K562 (cell line): ENCODE data around the gene FHIT. TPM values are rescaled to one million over a fixed set of nuclear protein-coding genes. Genes with fewer than 3 reads are reported as not detected.

Experiments used
- ATAC-seq: fragments of 200-7000 bp; cut with Tn5 transposase; 3 replicates; pipeline ENCODE4 v1.9.1; 2020; ENCODE audit warnings: moderate library complexity
- BruUV-seq: library from RNA; stranded (reverse); fragments of 400-500 nt; replicated peaks from 2 replicates; lab custom pipeline; 2021; lab: Mats Ljungman, UMichigan
- CTCF ChIA-PET: fragments of 300-600 bp; formaldehyde crosslinking; extraction: SDS; loops from one replicate; lab custom pipeline; 2021; ENCODE audit warnings: low intra/inter-chr PET ratio; lab: Yijun Ruan, JAX
- POLR2A ChIA-PET: fragments of 300-600, 350-650 bp; sonication (Branson Sonifier 250); formaldehyde crosslinking; extraction: SDS; loops from one replicate; lab custom pipeline; 2021; ENCODE audit warnings: antibody characterized with exemption, inconsistent platforms; lab: Yijun Ruan, JAX
- DNase-seq, 4 experiments: peaks; one replicate each; pipeline versions ENCODE4 v3.0.0 to v3.0.0-alpha.2; 2011 to 2018; ENCODE audit warnings: low spot score in 3 of 4, mixed read lengths in 3 of 4; ENCODE audit errors: extremely low read depth in 1 of 4
- FAIRE-seq: peaks from 2 replicates; lab custom pipeline; 2011; peaks lifted over from hg19 to GRCh38; lab: Jason Lieb, UNC
- H2AFZ ChIP-seq: 2 replicates; pipeline ENCODE4 v1.6.0; 2011; ENCODE audit warnings: low read depth, low read length, control low read depth, inconsistent platforms
- H3K27ac ChIP-seq: fragments of 200-600 bp; 3 replicates; pipeline ENCODE4 v1.8.0; 2011; ENCODE audit warnings: low read depth, mild to moderate bottlenecking, control low read depth, inconsistent platforms, low read length, moderate library complexity, mixed read lengths; ENCODE audit errors: extremely low read depth
- H3K27me3 ChIP-seq, 2 experiments: fragments of 300-600 bp in 1 of 2; 2 replicates in 1 of 2; 3 replicates in 1 of 2; pipeline versions ENCODE4 v1.6.0 to v1.8.0; 2011; ENCODE audit warnings: inconsistent platforms in 2 of 2, low read length in 2 of 2, mild to moderate bottlenecking in 1 of 2, mixed read lengths in 1 of 2, moderate library complexity in 1 of 2; ENCODE audit not compliant: control insufficient read depth in 2 of 2, insufficient read depth in 2 of 2
- H3K36me3 ChIP-seq: fragments of 300-600 bp; 3 replicates; pipeline ENCODE4 v1.8.0; 2011; ENCODE audit warnings: mild to moderate bottlenecking, low read length, inconsistent platforms; ENCODE audit not compliant: control insufficient read depth, insufficient read depth
- H3K4me1 ChIP-seq, 2 experiments: fragments of 200-600 bp in 1 of 2; replicated peaks in 1 of 2; 2 replicates in 1 of 2; 3 replicates in 1 of 2; pipeline versions ENCODE4 v1.5.1 to v1.8.0; 2011; ENCODE audit warnings: inconsistent platforms in 2 of 2, low read length in 2 of 2, mild to moderate bottlenecking in 1 of 2, mixed read lengths in 1 of 2, moderate library complexity in 1 of 2; ENCODE audit not compliant: control insufficient read depth in 2 of 2, insufficient read depth in 2 of 2
- H3K4me2 ChIP-seq: 2 replicates; pipeline ENCODE4 v1.6.1; 2011; ENCODE audit warnings: low read length, control low read depth, inconsistent platforms, mixed read lengths; ENCODE audit not compliant: insufficient read depth
- H3K4me3 ChIP-seq: fragments of 200-600 bp; sonication (generic), shearing (Covaris generic); 2 replicates; pipeline ENCODE4 v1.5.1; 2016; ENCODE audit warnings: control low read depth, inconsistent platforms
- H3K79me2 ChIP-seq: fragments of 200-600 bp; 3 replicates; pipeline ENCODE4 v1.8.0; 2011; ENCODE audit warnings: low read length, inconsistent platforms; ENCODE audit not compliant: control insufficient read depth, insufficient read depth
- H3K9ac ChIP-seq, 2 experiments: 2 replicates each; pipeline versions ENCODE4 v1.6.0 to v1.6.1; 2011; ENCODE audit warnings: low read depth in 2 of 2, low read length in 2 of 2, control low read depth in 1 of 2, inconsistent platforms in 1 of 2, mild to moderate bottlenecking in 1 of 2, mixed read lengths in 1 of 2; ENCODE audit not compliant: insufficient read depth in 1 of 2
- H3K9me1 ChIP-seq: one replicate; pipeline ENCODE4 v1.6.0; 2011; ENCODE audit warnings: inconsistent platforms, mild to moderate bottlenecking, low read length, moderate library complexity; ENCODE audit not compliant: control insufficient read depth, insufficient read depth
- H3K9me3 ChIP-seq: replicated peaks from 2 replicates; pipeline ENCODE4 v1.5.1; 2011; ENCODE audit warnings: low read depth, low read length, inconsistent platforms; ENCODE audit not compliant: control insufficient read depth, insufficient read depth
- H4K20me1 ChIP-seq: replicated peaks from 2 replicates; pipeline ENCODE4 v1.6.1; 2011; ENCODE audit warnings: low read length, inconsistent platforms, mixed read lengths; ENCODE audit not compliant: control insufficient read depth, insufficient read depth
- BHLHE40 ChIP-seq: IDR thresholded peaks from 2 replicates; pipeline ENCODE4 v1.6.1; 2011; ENCODE audit warnings: low read length, improper control_type of control experiment
- FOXM1 ChIP-seq, 2 experiments: fragments of 450-650 bp in 1 of 2; sonication (generic) in 1 of 2; formaldehyde crosslinking in 1 of 2; IDR thresholded peaks; 2 replicates each; pipeline versions ENCODE4 v1.6.1 to v1.9.0; 2017 to 2022; ENCODE audit warnings: low read depth in 2 of 2, mild to moderate bottlenecking in 2 of 2, missing genetic modification reagents in 1 of 2, moderate library complexity in 1 of 2
- GATAD2B ChIP-seq: fragments of 450-650 bp; IDR thresholded peaks from 2 replicates; pipeline ENCODE4 v1.6.1; 2017; ENCODE audit warnings: mild to moderate bottlenecking, borderline replicate concordance
- LCOR ChIP-seq: sonication (generic); formaldehyde crosslinking; IDR thresholded peaks from 2 replicates; pipeline ENCODE4 v1.8.0; 2022; ENCODE audit warnings: mild to moderate bottlenecking, missing genetic modification reagents
- MBD2 ChIP-seq: sonication (generic); IDR thresholded peaks from 2 replicates; pipeline ENCODE4 v1.6.1; 2016; ENCODE audit warnings: low read depth, borderline replicate concordance
- MXI1 ChIP-seq: IDR thresholded peaks from 2 replicates; pipeline ENCODE4 v1.6.1; 2011; ENCODE audit warnings: low read depth, mild to moderate bottlenecking, improper control_type of control experiment, low read length
- NFATC3 ChIP-seq: fragments of 450-650 bp; IDR thresholded peaks from 2 replicates; pipeline ENCODE4 v1.6.1; 2017; ENCODE audit warnings: mild to moderate bottlenecking
- PHB2 ChIP-seq: fragments of 450-650 bp; IDR thresholded peaks from 2 replicates; pipeline ENCODE4 v1.6.1; 2017; ENCODE audit warnings: low read depth
- PHTF2 ChIP-seq: fragments of 250-450 bp; sonication (Bioruptor Pico); IDR thresholded peaks from 2 replicates; pipeline ENCODE4 v1.5.0; 2021; ENCODE audit warnings: mild to moderate bottlenecking
- SPI1 ChIP-seq: IDR thresholded peaks from 2 replicates; pipeline ENCODE4 v1.6.1; 2011; ENCODE audit warnings: low read depth, low read length, control low read depth, borderline replicate concordance
- TARDBP ChIP-seq: fragments of 450-650 bp; IDR thresholded peaks from 2 replicates; pipeline ENCODE4 v1.6.1; 2016
- ZNF668 ChIP-seq: fragments of 250-450 bp; sonication (Bioruptor Pico); IDR thresholded peaks from 2 replicates; pipeline ENCODE4 v1.8.0; 2022; ENCODE audit warnings: mild to moderate bottlenecking, inconsistent platforms
- WGBS: fragments of 100-300 bp; shearing (Covaris generic); methylation state at CpG from one replicate; pipeline ENCODE4 v1.1.6; 2016; ENCODE audit warnings: low coverage, mixed read lengths; ENCODE audit not compliant: insufficient coverage; ENCODE audit errors: missing lambda C conversion rate; 5-methylcytosine and 5-hydroxymethylcytosine counted together
- in situ Hi-C: fragments of 300-500 bp; cut with MboI; formaldehyde crosslinking; loops from 4 replicates; pipeline ENCODE4 v1.15.0; 2018; ENCODE audit warnings: inconsistent platforms, mixed read lengths
- intact Hi-C: fragments of 100-400 bp; cut with micrococcal nuclease; formaldehyde crosslinking; loops from 2 replicates; pipeline ENCODE4 v1.14.2; 2022
- polyA plus RNA-seq, 8 experiments: library from polyadenylated mRNA; depleted of rRNA in 4 of 8; stranded (reverse) in 5 of 8; unstranded in 3 of 8; fragments of >200 nt; fragmentation: Nextera tagmentation in 2 of 8; fragmentation: Illumina TruSeq in 1 of 8; extraction: Ambion mirVana in 2 of 8; extraction: Trizol in 1 of 8; gene quantifications; 2 replicates each; pipeline versions ENCODE4 v1.2.1 to v1.2.3, GENCODE V29; 2011 to 2014; ENCODE audit warnings: inconsistent platforms in 1 of 8, missing spikeins in 1 of 8
- total RNA-seq, 7 experiments: library from RNA; depleted of rRNA in 6 of 7; stranded (reverse); fragments of >200 nt in 6 of 7; fragmentation: Illumina TruSeq in 2 of 7; extraction: Trizol in 2 of 7; gene quantifications; 2 replicates each; pipeline versions ENCODE4 v1.2.1 to v1.2.3, GENCODE V29; 2011 to 2021; ENCODE audit warnings: low replicate concordance in 1 of 7
- TF ChIP-seq, protein P1 (sequence below): sonication (generic); formaldehyde crosslinking; IDR thresholded peaks from 2 replicates; pipeline ENCODE4 v1.8.0; 2022; ENCODE audit warnings: mild to moderate bottlenecking, low read depth, missing genetic modification reagents
- TF ChIP-seq, protein P2 (sequence below): fragments of 200-800 bp; sonication (Bioruptor generic); IDR thresholded peaks from 2 replicates; pipeline ENCODE4 v1.6.1; 2017; ENCODE audit warnings: missing genetic modification characterization, missing compliant biosample characterization
- TF ChIP-seq, protein P3 (sequence below), 2 experiments: fragments of 450-650 bp in 1 of 2; sonication (generic) in 1 of 2; formaldehyde crosslinking in 1 of 2; IDR thresholded peaks in 1 of 2; conservative IDR thresholded peaks in 1 of 2; 2 replicates each; pipeline versions ENCODE4 v1.6.1 to v1.8.1; 2016 to 2023; ENCODE audit warnings: mild to moderate bottlenecking in 2 of 2, moderate library complexity in 2 of 2, inconsistent platforms in 1 of 2, missing genetic modification reagents in 1 of 2
- TF ChIP-seq, protein P4 (sequence below): IDR thresholded peaks from 2 replicates; pipeline ENCODE4 v1.6.1; 2011; ENCODE audit not compliant: insufficient read length; ENCODE audit errors: extremely low read depth
- TF ChIP-seq, protein P5 (sequence below): fragments of 250-450 bp; sonication (Bioruptor Pico); IDR thresholded peaks from 2 replicates; pipeline ENCODE4 v1.8.0; 2021; ENCODE audit warnings: borderline replicate concordance, mild to moderate bottlenecking, moderate library complexity; ENCODE audit not compliant: poor library complexity, severe bottlenecking

The FHIT gene
- total and polyA plus RNA-seq, 9 of the 15 experiments (the other 6 are each of a cell fraction or from before 2014, with no cell fraction given) = 1.7 to 9.1 (median 4.3) TPM

DNA sequence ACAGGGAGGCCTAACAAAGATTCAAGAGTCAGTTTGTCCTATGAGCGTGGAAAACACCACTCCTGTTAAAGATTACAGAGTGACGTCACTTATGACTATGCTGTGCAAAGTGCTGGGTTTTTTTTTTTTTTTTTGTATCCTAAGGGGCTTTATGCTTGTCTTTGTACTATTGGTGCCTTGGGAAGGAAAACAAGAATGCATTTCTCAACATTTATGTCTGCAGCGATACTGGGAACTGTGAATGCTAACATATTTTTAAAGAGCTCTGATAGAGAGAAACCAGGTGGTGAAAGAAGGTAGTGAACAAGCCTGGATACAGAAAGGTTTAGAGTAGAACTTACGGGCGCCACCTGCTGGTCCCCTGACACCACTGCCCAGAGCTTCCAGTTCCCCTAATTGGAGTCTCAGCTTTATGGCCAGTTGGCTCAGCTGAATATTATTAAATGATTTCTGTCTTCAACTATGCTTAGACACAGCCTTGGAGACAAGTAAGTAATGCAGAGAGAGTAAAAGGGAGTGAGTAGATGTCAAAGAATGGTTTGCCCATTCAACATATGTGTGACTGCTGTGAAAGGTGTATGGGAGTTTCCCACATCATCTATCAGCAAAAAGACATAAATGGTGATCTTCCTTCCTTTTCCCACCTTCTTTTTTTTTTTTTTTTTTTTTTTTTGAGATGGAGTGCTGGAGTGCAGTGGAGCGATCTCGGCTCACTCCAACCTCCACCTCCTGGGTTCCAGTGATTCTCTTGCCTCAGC lies 1393.5 kb downstream of the FHIT start:
- Histone ChIP-seq H3K79me2 (no peaks in the 10 kb centered on the region), H4K20me1 (no peaks in the 10 kb centered on the region), H3K36me3 (no peaks in the 10 kb centered on the region), H3K9me3 (no peaks in the 10 kb centered on the region), H3K4me2 (no peak overlapping the region), H3K9me1 (no peaks in the 10 kb centered on the region), H3K9ac (no peak overlapping the region), H3K27me3 (no peaks in the 10 kb centered on the region), H3K4me1 (no peaks in the 10 kb centered on the region), H3K27ac (no peak overlapping the region), H2AFZ (no peak overlapping the region), H3K4me3 (no peak overlapping the region)
- CTCF ChIA-PET = interaction anchor here (1.2 kb wide), 1 partner anchor 282 kb away, joined by 5 read pairs; no protein-coding TSS in a partner anchor
- FAIRE-seq (no peak), DNase-seq (peak; percentile 29 to 62 (median 42)), ATAC-seq (peak; percentile 86)
- no TSS peak for BruUV-seq
- POLR2A ChIA-PET = no interaction called here
- intact Hi-C loops (loop anchor here (2.0 kb wide), 1 partner anchor 283 kb away; no protein-coding TSS in a partner anchor), in situ Hi-C loops (loop anchor here (25.0 kb wide), 1 partner anchor 270 kb away; no protein-coding TSS in a partner anchor)
- 0% methylated on average over 1 of the region's 7 CpGs for WGBS
- TF ChIP-seq MXI1 (no peak), SPI1 (peak; percentile 41; the same call in 1 of the 2 replicates), TARDBP (no peak), MBD2 (no peak), ZNF668 (CRISPR knock-in tag) (no peak), GATAD2B (no peak), NFATC3 (no peak), PHB2 (no peak), LCOR (CRISPR knock-in tag) (no peak), PHTF2 (CRISPR knock-in tag) (no peak), FOXM1 (IDR thresholded peaks at IDR 0.05; ENCODE audit: low read depth) (no peak), FOXM1 (CRISPR knock-in tag; IDR thresholded peaks at IDR 0.05; ENCODE audit: low read depth) (no peak), BHLHE40 (no peak)
- TF ChIP-seq, protein P1, sequence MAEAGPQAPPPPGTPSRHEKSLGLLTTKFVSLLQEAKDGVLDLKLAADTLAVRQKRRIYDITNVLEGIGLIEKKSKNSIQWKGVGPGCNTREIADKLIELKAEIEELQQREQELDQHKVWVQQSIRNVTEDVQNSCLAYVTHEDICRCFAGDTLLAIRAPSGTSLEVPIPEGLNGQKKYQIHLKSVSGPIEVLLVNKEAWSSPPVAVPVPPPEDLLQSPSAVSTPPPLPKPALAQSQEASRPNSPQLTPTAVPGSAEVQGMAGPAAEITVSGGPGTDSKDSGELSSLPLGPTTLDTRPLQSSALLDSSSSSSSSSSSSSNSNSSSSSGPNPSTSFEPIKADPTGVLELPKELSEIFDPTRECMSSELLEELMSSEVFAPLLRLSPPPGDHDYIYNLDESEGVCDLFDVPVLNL = no peak
- TF ChIP-seq, protein P2, sequence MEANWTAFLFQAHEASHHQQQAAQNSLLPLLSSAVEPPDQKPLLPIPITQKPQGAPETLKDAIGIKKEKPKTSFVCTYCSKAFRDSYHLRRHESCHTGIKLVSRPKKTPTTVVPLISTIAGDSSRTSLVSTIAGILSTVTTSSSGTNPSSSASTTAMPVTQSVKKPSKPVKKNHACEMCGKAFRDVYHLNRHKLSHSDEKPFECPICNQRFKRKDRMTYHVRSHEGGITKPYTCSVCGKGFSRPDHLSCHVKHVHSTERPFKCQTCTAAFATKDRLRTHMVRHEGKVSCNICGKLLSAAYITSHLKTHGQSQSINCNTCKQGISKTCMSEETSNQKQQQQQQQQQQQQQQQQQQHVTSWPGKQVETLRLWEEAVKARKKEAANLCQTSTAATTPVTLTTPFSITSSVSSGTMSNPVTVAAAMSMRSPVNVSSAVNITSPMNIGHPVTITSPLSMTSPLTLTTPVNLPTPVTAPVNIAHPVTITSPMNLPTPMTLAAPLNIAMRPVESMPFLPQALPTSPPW (CRISPR knock-in tag) = no peak
- TF ChIP-seq, protein P3, sequence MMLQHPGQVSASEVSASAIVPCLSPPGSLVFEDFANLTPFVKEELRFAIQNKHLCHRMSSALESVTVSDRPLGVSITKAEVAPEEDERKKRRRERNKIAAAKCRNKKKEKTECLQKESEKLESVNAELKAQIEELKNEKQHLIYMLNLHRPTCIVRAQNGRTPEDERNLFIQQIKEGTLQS (IDR thresholded peaks at IDR 0.05) = peak; percentile 38; the same call in 1 of the 2 replicates
- TF ChIP-seq, protein P3 (CRISPR knock-in tag; conservative IDR thresholded peaks at IDR 0.05) = no peak
- TF ChIP-seq, protein P4, sequence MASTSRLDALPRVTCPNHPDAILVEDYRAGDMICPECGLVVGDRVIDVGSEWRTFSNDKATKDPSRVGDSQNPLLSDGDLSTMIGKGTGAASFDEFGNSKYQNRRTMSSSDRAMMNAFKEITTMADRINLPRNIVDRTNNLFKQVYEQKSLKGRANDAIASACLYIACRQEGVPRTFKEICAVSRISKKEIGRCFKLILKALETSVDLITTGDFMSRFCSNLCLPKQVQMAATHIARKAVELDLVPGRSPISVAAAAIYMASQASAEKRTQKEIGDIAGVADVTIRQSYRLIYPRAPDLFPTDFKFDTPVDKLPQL = no peak
- TF ChIP-seq, protein P5, sequence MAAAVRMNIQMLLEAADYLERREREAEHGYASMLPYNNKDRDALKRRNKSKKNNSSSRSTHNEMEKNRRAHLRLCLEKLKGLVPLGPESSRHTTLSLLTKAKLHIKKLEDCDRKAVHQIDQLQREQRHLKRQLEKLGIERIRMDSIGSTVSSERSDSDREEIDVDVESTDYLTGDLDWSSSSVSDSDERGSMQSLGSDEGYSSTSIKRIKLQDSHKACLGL (CRISPR knock-in tag) = no peak
